Measurements from ENCODE around the gene ZP1. TPM values are rescaled to one million over a fixed set of nuclear protein-coding genes. Genes with fewer than 3 reads are reported as not detected.

Gene ZP1
- total RNA-seq, 6 donors from 2014 or later, result not detected

GRCh38 chr11:60858731-60859464 is 8.4 kb upstream of the ZP1 start:
- no peaks in the 10 kb centered on the region for H3K27me3 ChIP-seq
- H3K9me3 ChIP-seq, result no peaks in the 10 kb centered on the region
- H3K27ac ChIP-seq, result no peak overlapping the region
- H3K4me3 ChIP-seq, result no peak overlapping the region
- 60 to 65% methylated on average over 4 of the region's 4 CpGs for WGBS, 2 donors
- no peak for TF ChIP-seq EP300 (IDR thresholded peaks at IDR 0.05)
- TF ChIP-seq CTCF (IDR thresholded peaks at IDR 0.05), result no peak
- TF ChIP-seq POLR2A (IDR thresholded peaks at IDR 0.05), result no peak
- no peak for TF ChIP-seq POLR2AphosphoS5 (IDR thresholded peaks at IDR 0.05)
- H3K4me1 ChIP-seq, result no peaks in the 10 kb centered on the region
- no peaks in the 10 kb centered on the region for H3K36me3 ChIP-seq
- DNase-seq, result no peak
- no peak for ATAC-seq (ENCODE audit: low FRiP score in 2 of 2)

- TF ChIP-seq EP300 (IDR thresholded peaks at IDR 0.05) (no peak), POLR2AphosphoS5 (IDR thresholded peaks at IDR 0.05) (no peak), CTCF (IDR thresholded peaks at IDR 0.05) (no peak), POLR2A (IDR thresholded peaks at IDR 0.05) (no peak)
- H3K36me3 ChIP-seq, result no peaks in the 10 kb centered on the region
- no peak overlapping the region for H3K4me3 ChIP-seq
- WGBS, 2 donors, result 82 to 85% methylated on average over 12 to 15 of the region's 15 CpGs
- no peaks in the 10 kb centered on the region for H3K9me3 ChIP-seq
- H3K4me1 ChIP-seq, result no peaks in the 10 kb centered on the region
- DNase-seq (no peak), ATAC-seq (ENCODE audit: low FRiP score in 2 of 2) (no peak)
- H3K27ac ChIP-seq, result no peak overlapping the region
- no peaks in the 10 kb centered on the region for H3K27me3 ChIP-seq
These were observed 7.6 kb upstream of the ZP1 start for GRCh38 chr11:60859616-60860250.

- TF ChIP-seq EP300 (IDR thresholded peaks at IDR 0.05), result no peak
- no peak for TF ChIP-seq CTCF (IDR thresholded peaks at IDR 0.05)
- TF ChIP-seq POLR2A (IDR thresholded peaks at IDR 0.05), result no peak
- no peak for TF ChIP-seq POLR2AphosphoS5 (IDR thresholded peaks at IDR 0.05)
- Histone ChIP-seq H3K27me3 (no peaks in the 10 kb centered on the region), H3K4me3 (no peak overlapping the region), H3K27ac (no peak overlapping the region), H3K4me1 (no peaks in the 10 kb centered on the region), H3K9me3 (no peaks in the 10 kb centered on the region), H3K36me3 (no peaks in the 10 kb centered on the region)
- ATAC-seq (ENCODE audit: low FRiP score in 2 of 2) (no peak), DNase-seq (no peak)
- WGBS, 2 donors, result 60 to 64% methylated on average over 2 to 7 of the region's 7 CpGs
These were observed 6.4 kb upstream of the ZP1 start for GRCh38 chr11:60860943-60861342.

GRCh38 chr11:60862171-60862570 is 5.2 kb upstream of the ZP1 start:
- Histone ChIP-seq H3K36me3 (no peaks in the 10 kb centered on the region), H3K27me3 (no peaks in the 10 kb centered on the region), H3K27ac (no peak overlapping the region), H3K4me1 (no peaks in the 10 kb centered on the region), H3K9me3 (no peaks in the 10 kb centered on the region), H3K4me3 (no peak overlapping the region)
- WGBS, 2 donors, result 87 to 92% methylated on average over 9 of the region's 9 CpGs
- ATAC-seq (ENCODE audit: low FRiP score in 2 of 2) (no peak), DNase-seq (peak in 1 of 2 donors; percentile 1)
- TF ChIP-seq POLR2A (IDR thresholded peaks at IDR 0.05), result no peak
- no peak for TF ChIP-seq POLR2AphosphoS5 (IDR thresholded peaks at IDR 0.05)
- no peak for TF ChIP-seq EP300 (IDR thresholded peaks at IDR 0.05)
- no peak for TF ChIP-seq CTCF (IDR thresholded peaks at IDR 0.05)

Data from upper lobe of left lung (tissue), 6 donors.